ENCODE data around the gene TFAP2A.

TFAP2A gene

GRCh38 chr6:10414756-10415616 is at the start of gene TFAP2A:
Gene TFAP2A, minus strand, starts transcription at chr6:10415074. Its CDS starts 83 bp downstream, at chr6:10414991.
- H3K9me3 Mint-ChIP-seq = peaks cover 7% of the 10 kb centered on the region
- peaks cover 93% of the 10 kb centered on the region for H3K27me3 Mint-ChIP-seq
- peak within 1 kb of the TSS; percentile 67 for H3K27ac Mint-ChIP-seq
- H3K4me1 Mint-ChIP-seq (ENCODE audit: low read depth) = peaks cover 44% of the 10 kb centered on the region
- peak within 1 kb of the TSS; percentile 76 for H3K4me3 Mint-ChIP-seq
- peaks cover 3% of the 10 kb centered on the region for H3K36me3 Mint-ChIP-seq (ENCODE audit: low read depth)
- DNase-seq = no peak

- Mint-ChIP-seq H3K27me3 (peaks cover 35% of the 10 kb centered on the region), H3K36me3 (ENCODE audit: low read depth) (no peaks in the 10 kb centered on the region), H3K27ac (no peak overlapping the region), H3K9me3 (no peaks in the 10 kb centered on the region), H3K4me3 (no peak overlapping the region), H3K4me1 (ENCODE audit: low read depth) (no peaks in the 10 kb centered on the region)
- no peak for DNase-seq
Observed at GRCh38 chr6:10463491-10464481, 48.9 kb upstream of the TFAP2A start.

- no peaks in the 10 kb centered on the region for H3K4me1 Mint-ChIP-seq (ENCODE audit: low read depth)
- H3K27me3 Mint-ChIP-seq = peaks cover 38% of the 10 kb centered on the region
- no peaks in the 10 kb centered on the region for H3K9me3 Mint-ChIP-seq
- H3K36me3 Mint-ChIP-seq (ENCODE audit: low read depth) = no peaks in the 10 kb centered on the region
- no peak for DNase-seq
- no peak overlapping the region for H3K4me3 Mint-ChIP-seq
- H3K27ac Mint-ChIP-seq = no peak overlapping the region
Observed at GRCh38 chr6:10463040-10463439, 48.2 kb upstream of the TFAP2A start.

- Mint-ChIP-seq H3K4me1 (ENCODE audit: low read depth) (no peaks in the 10 kb centered on the region), H3K36me3 (ENCODE audit: low read depth) (no peaks in the 10 kb centered on the region), H3K27me3 (peaks cover 37% of the 10 kb centered on the region), H3K4me3 (no peak overlapping the region), H3K27ac (no peak overlapping the region), H3K9me3 (no peaks in the 10 kb centered on the region)
- DNase-seq = no peak
Observed at GRCh38 chr6:10461850-10462249, 47.0 kb upstream of the TFAP2A start.

- Mint-ChIP-seq H3K9me3 (no peaks in the 10 kb centered on the region), H3K27me3 (peaks cover 29% of the 10 kb centered on the region), H3K4me1 (ENCODE audit: low read depth) (no peaks in the 10 kb centered on the region), H3K27ac (no peak overlapping the region), H3K4me3 (no peak overlapping the region), H3K36me3 (ENCODE audit: low read depth) (no peaks in the 10 kb centered on the region)
- DNase-seq = no peak
Observed at GRCh38 chr6:10460096-10460495, 45.2 kb upstream of the TFAP2A start.

- no peaks in the 10 kb centered on the region for H3K36me3 Mint-ChIP-seq (ENCODE audit: low read depth)
Observed at GRCh38 chr6:10458287-10458686, 43.4 kb upstream of the TFAP2A start.

GRCh38 chr6:10453596-10453995 is 38.7 kb upstream of the TFAP2A start:
- no peak for DNase-seq

More at GRCh38 chr6:10458287-10458686, 43.4 kb upstream of the TFAP2A start:
- Mint-ChIP-seq H3K9me3 (no peaks in the 10 kb centered on the region), H3K27me3 (peaks cover 29% of the 10 kb centered on the region), H3K4me3 (no peak overlapping the region), H3K4me1 (ENCODE audit: low read depth) (no peaks in the 10 kb centered on the region), H3K27ac (no peak overlapping the region)
- no peak for DNase-seq

GRCh38 chr6:10451828-10452509 is 37.1 kb upstream of the TFAP2A start:
- H3K4me1 Mint-ChIP-seq (ENCODE audit: low read depth) = no peaks in the 10 kb centered on the region

More at GRCh38 chr6:10453596-10453995, 38.7 kb upstream of the TFAP2A start:
- Mint-ChIP-seq H3K4me3 (no peak overlapping the region), H3K27ac (no peak overlapping the region), H3K4me1 (ENCODE audit: low read depth) (no peaks in the 10 kb centered on the region), H3K36me3 (ENCODE audit: low read depth) (no peaks in the 10 kb centered on the region), H3K27me3 (peaks cover 28% of the 10 kb centered on the region), H3K9me3 (no peaks in the 10 kb centered on the region)

GRCh38 chr6:10451394-10451793 is 36.5 kb upstream of the TFAP2A start:
- Mint-ChIP-seq H3K27ac (no peak overlapping the region), H3K4me1 (ENCODE audit: low read depth) (no peaks in the 10 kb centered on the region), H3K27me3 (peaks cover 38% of the 10 kb centered on the region), H3K9me3 (no peaks in the 10 kb centered on the region), H3K4me3 (no peak overlapping the region), H3K36me3 (ENCODE audit: low read depth) (no peaks in the 10 kb centered on the region)
- no peak for DNase-seq

More at GRCh38 chr6:10451828-10452509, 37.1 kb upstream of the TFAP2A start:
- Mint-ChIP-seq H3K27me3 (peaks cover 33% of the 10 kb centered on the region), H3K36me3 (ENCODE audit: low read depth) (no peaks in the 10 kb centered on the region), H3K27ac (no peak overlapping the region), H3K4me3 (no peak overlapping the region), H3K9me3 (no peaks in the 10 kb centered on the region)
- DNase-seq = no peak

GRCh38 chr6:10449751-10450150 is 34.9 kb upstream of the TFAP2A start:
- Mint-ChIP-seq H3K36me3 (ENCODE audit: low read depth) (no peaks in the 10 kb centered on the region), H3K27me3 (peaks cover 37% of the 10 kb centered on the region), H3K27ac (no peak overlapping the region), H3K4me1 (ENCODE audit: low read depth) (no peaks in the 10 kb centered on the region), H3K4me3 (no peak overlapping the region), H3K9me3 (no peaks in the 10 kb centered on the region)
- DNase-seq = no peak

GRCh38 chr6:10448096-10448495 is 33.2 kb upstream of the TFAP2A start:
- Mint-ChIP-seq H3K27ac (no peak overlapping the region), H3K4me3 (no peak overlapping the region), H3K36me3 (ENCODE audit: low read depth) (no peaks in the 10 kb centered on the region), H3K9me3 (no peaks in the 10 kb centered on the region), H3K27me3 (peaks cover 44% of the 10 kb centered on the region), H3K4me1 (ENCODE audit: low read depth) (no peaks in the 10 kb centered on the region)
- DNase-seq = no peak

- peaks cover 46% of the 10 kb centered on the region for H3K27me3 Mint-ChIP-seq
- no peak for DNase-seq
- H3K4me1 Mint-ChIP-seq (ENCODE audit: low read depth) = no peaks in the 10 kb centered on the region
- no peaks in the 10 kb centered on the region for H3K36me3 Mint-ChIP-seq (ENCODE audit: low read depth)
- H3K4me3 Mint-ChIP-seq = no peak overlapping the region
- H3K27ac Mint-ChIP-seq = no peak overlapping the region
- no peaks in the 10 kb centered on the region for H3K9me3 Mint-ChIP-seq
Observed at GRCh38 chr6:10446548-10446947, 31.7 kb upstream of the TFAP2A start.

GRCh38 chr6:10441655-10442009 is 26.8 kb upstream of the TFAP2A start:
- H3K4me1 Mint-ChIP-seq (ENCODE audit: low read depth) = no peaks in the 10 kb centered on the region
- peaks cover 38% of the 10 kb centered on the region for H3K27me3 Mint-ChIP-seq
- H3K9me3 Mint-ChIP-seq = no peaks in the 10 kb centered on the region
- H3K36me3 Mint-ChIP-seq (ENCODE audit: low read depth) = no peaks in the 10 kb centered on the region
- no peak for DNase-seq
- no peak overlapping the region for H3K27ac Mint-ChIP-seq
- no peak overlapping the region for H3K4me3 Mint-ChIP-seq

- Mint-ChIP-seq H3K4me3 (no peak overlapping the region), H3K27ac (no peak overlapping the region), H3K36me3 (ENCODE audit: low read depth) (no peaks in the 10 kb centered on the region), H3K27me3 (peaks cover 33% of the 10 kb centered on the region), H3K4me1 (ENCODE audit: low read depth) (no peaks in the 10 kb centered on the region), H3K9me3 (no peaks in the 10 kb centered on the region)
- no peak for DNase-seq
Observed at GRCh38 chr6:10441004-10441654, 26.3 kb upstream of the TFAP2A start.
